Body of pancreas (tissue), 4 donors: ENCODE results near the gene FTCD. TPM values are rescaled to one million over a fixed set of nuclear protein-coding genes. Genes with fewer than 3 reads are reported as not detected.

Experiments used
- ATAC-seq: fragments of 150-250 bp; one replicate; pipeline ENCODE4 v1.9.1; 2016
- DNase-seq, 4 donors: peaks; one replicate each; pipeline ENCODE4 v3.0.0-alpha.2; 2019
- H3K27ac ChIP-seq, 4 donors: fragments of 200-600 bp; sonication (generic); 1 replicate in 3 of 4; 2 replicates in 1 of 4; pipeline versions ENCODE4 v1.5.1 to v1.6.1; 2016 to 2019; ENCODE audit warnings: mild to moderate bottlenecking in 1 of 4, mixed read lengths in 1 of 4, moderate library complexity in 1 of 4
- H3K27me3 ChIP-seq, 2 donors: fragments of 200-600 bp; sonication (generic); one replicate each; pipeline ENCODE4 v1.6.0; 2016; ENCODE audit warnings: mild to moderate bottlenecking in 1 of 2
- H3K36me3 ChIP-seq, 2 donors: fragments of 200-600 bp; sonication (generic); replicated peaks in 1 of 2; 2 replicates each; pipeline ENCODE4 v1.5.1; 2016; ENCODE audit warnings: low read depth in 2 of 2; ENCODE audit not compliant: insufficient read depth in 1 of 2
- H3K4me1 ChIP-seq: fragments of 200-600 bp; sonication (generic); one replicate; pipeline ENCODE4 v1.6.0; 2016
- H3K4me3 ChIP-seq, 2 donors: fragments of 200-600 bp; sonication (generic); 1 replicate in 1 of 2; 2 replicates in 1 of 2; pipeline ENCODE4 v1.5.1; 2016 to 2019
- H3K9me3 ChIP-seq, 3 donors: fragments of 200-600 bp; sonication (generic); 1 replicate in 2 of 3; 2 replicates in 1 of 3; pipeline ENCODE4 v1.5.1; 2016
- CTCF ChIP-seq, 7 experiments: fragments of 450-650 bp in 4 of 7; fragments of 200-600 bp in 3 of 7; sonication (generic) in 3 of 7; IDR thresholded peaks; one replicate each; pipeline ENCODE4 v1.5.1; 2016 to 2019; ENCODE audit warnings: antibody characterized with exemption in 7 of 7
- POLR2A ChIP-seq, 3 donors: fragments of 450-650 bp; IDR thresholded peaks; one replicate each; pipeline ENCODE4 v1.6.1; 2016; ENCODE audit warnings: antibody characterized with exemption in 3 of 3, mild to moderate bottlenecking in 2 of 3
- WGBS, 2 donors: methylation state at CpG; one replicate each; pipeline ENCODE4 v1.1.5; 2017; 5-methylcytosine and 5-hydroxymethylcytosine counted together
- intact Hi-C: fragments of 100-400 bp; cut with DNase I; formaldehyde crosslinking; loops from one replicate; pipeline ENCODE4 v1.15.1; 2023
- total RNA-seq, 2 donors: library from RNA; depleted of rRNA; stranded (reverse); fragments of >200 nt; gene quantifications; one replicate each; pipeline ENCODE4 v1.1.0, GENCODE V29; 2016

FTCD gene
- total RNA-seq, 2 donors from 2014 or later: 0.33 TPM; not detected in 1

GRCh38 chr21:46159390-46159789, 4.0 kb upstream of the FTCD start:
- no peaks in the 10 kb centered on the region for H3K36me3 ChIP-seq
- H3K9me3 ChIP-seq: no peaks in the 10 kb centered on the region
- DNase-seq (peak in 1 of 4 donors; percentile 2), ATAC-seq (no peak)
- H3K27me3 ChIP-seq: no peaks in the 10 kb centered on the region
- TF ChIP-seq CTCF (IDR thresholded peaks at IDR 0.05) (no peak), POLR2A (IDR thresholded peaks at IDR 0.05) (no peak)
- WGBS, 2 donors: 83 to 95% methylated on average over 11 to 12 of the region's 12 CpGs
- intact Hi-C loops: no loop called here
- H3K4me1 ChIP-seq: no peaks in the 10 kb centered on the region
- H3K4me3 ChIP-seq: no peak overlapping the region
- no peak overlapping the region for H3K27ac ChIP-seq

GRCh38 chr21:46158666-46159300, 3.4 kb upstream of the FTCD start:
- H3K4me1 ChIP-seq: peaks cover 2% of the 10 kb centered on the region
- no peaks in the 10 kb centered on the region for H3K36me3 ChIP-seq
- intact Hi-C loops: no loop called here
- no peak overlapping the region for H3K27ac ChIP-seq
- ATAC-seq (no peak), DNase-seq (peak in 1 of 4 donors; percentile 3)
- 78 to 100% methylated on average over 1 to 10 of the region's 10 CpGs for WGBS, 2 donors
- no peak overlapping the region for H3K4me3 ChIP-seq
- no peaks in the 10 kb centered on the region for H3K9me3 ChIP-seq
- TF ChIP-seq CTCF (IDR thresholded peaks at IDR 0.05) (no peak), POLR2A (IDR thresholded peaks at IDR 0.05) (no peak)
- H3K27me3 ChIP-seq: no peaks in the 10 kb centered on the region

DNA sequence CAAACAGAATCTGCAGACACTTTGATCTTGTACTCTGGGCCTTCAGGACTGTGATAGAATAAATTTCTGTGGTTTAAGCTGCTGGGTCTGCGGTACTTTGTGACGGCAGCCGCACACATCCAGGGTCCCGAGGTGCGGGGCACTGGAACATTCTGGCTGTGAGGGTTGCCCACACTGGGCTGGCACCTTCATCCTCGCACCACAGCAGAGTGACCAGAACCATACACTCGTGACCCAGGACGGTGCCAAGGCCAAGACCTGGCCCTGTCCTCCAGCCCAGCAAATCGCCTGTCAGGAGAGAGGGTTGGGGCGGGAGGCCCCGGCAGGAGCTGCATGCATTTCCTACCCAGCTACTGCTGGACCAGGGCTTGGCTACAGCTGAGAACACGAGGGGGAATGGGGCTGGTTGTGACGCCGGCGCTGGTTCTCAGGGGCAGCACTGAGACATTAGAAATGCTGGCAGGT, 2.6 kb upstream of the FTCD start:
- no peak for ATAC-seq

GRCh38 chr21:46157396-46157986, 2.1 kb upstream of the FTCD start:
- intact Hi-C loops: no loop called here
- H3K36me3 ChIP-seq: no peaks in the 10 kb centered on the region
- WGBS, 2 donors: 83 to 90% methylated on average over 12 of the region's 12 CpGs
- no peak for ATAC-seq
- H3K4me3 ChIP-seq: no peak overlapping the region
- no peak for TF ChIP-seq CTCF (IDR thresholded peaks at IDR 0.05)
- no peak for TF ChIP-seq POLR2A (IDR thresholded peaks at IDR 0.05)
- peaks cover 14% of the 10 kb centered on the region for H3K4me1 ChIP-seq
- no peak overlapping the region for H3K27ac ChIP-seq
- peak in 1 of 4 donors; percentile 2 for DNase-seq
- H3K27me3 ChIP-seq: no peaks in the 10 kb centered on the region
- H3K9me3 ChIP-seq: no peaks in the 10 kb centered on the region

More for the DNA sequence above, 2.6 kb upstream of the FTCD start:
- Histone ChIP-seq H3K27me3 (no peaks in the 10 kb centered on the region), H3K36me3 (no peaks in the 10 kb centered on the region), H3K4me3 (no peak overlapping the region), H3K27ac (no peak overlapping the region), H3K9me3 (no peaks in the 10 kb centered on the region), H3K4me1 (peaks cover 10% of the 10 kb centered on the region)
- TF ChIP-seq POLR2A (IDR thresholded peaks at IDR 0.05) (no peak), CTCF (IDR thresholded peaks at IDR 0.05) (no peak)
- WGBS, 2 donors: 79 to 95% methylated on average over 4 to 15 of the region's 15 CpGs
- intact Hi-C loops: no loop called here
- DNase-seq: peak in 1 of 4 donors; percentile 2
